HG03571 (cell line): ENCODE data around the gene DEF6.
A peak's percentile ranks its signal among the peaks of the same experiment; 100 is the strongest.
"Not testable (repeated sequence)": the region's sequence is repeated elsewhere in the genome, so short reads cannot be mapped to it uniquely, and the experiment has no call there.

ENCODE experiments used
- ATAC-seq: cut with Tn5 transposase; IDR thresholded peaks from one replicate; pipeline ENCODE4 v1.9.1; 2021; ENCODE audit not compliant: unreplicated experiment

DEF6 gene

GRCh38 chr6:35280903-35281302 lies 16.7 kb upstream of the DEF6 start:
- no peak for ATAC-seq

DNA sequence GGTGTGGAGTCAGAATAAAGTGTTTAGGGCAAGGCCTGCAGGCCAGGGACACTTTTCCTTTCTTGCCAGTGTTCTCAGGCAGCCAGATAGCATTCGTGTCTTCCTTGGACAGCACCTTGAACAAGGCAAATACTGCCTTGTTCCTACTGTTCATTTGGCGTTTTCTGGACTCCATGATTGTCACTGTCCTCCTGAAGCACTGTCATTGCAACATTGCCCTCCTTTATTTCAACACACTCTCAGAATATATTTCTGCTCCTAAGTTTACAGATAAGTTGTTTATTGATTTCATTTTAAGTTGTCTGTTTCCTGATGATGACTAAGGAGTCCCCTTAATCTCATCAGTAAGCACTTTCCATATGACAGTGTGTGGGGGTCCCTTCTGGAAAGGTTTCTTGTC lies 15.1 kb upstream of the DEF6 start:
- ATAC-seq: no peak

- no peak for ATAC-seq
Observed at GRCh38 chr6:35283361-35283760, 14.3 kb upstream of the DEF6 start.

GRCh38 chr6:35287671-35288396 lies 9.8 kb upstream of the DEF6 start:
- ATAC-seq: no peak

GRCh38 chr6:35288834-35289233 lies 8.8 kb upstream of the DEF6 start:
- ATAC-seq: no peak

- ATAC-seq: no peak
Observed at GRCh38 chr6:35291491-35291890, 6.1 kb upstream of the DEF6 start.

DNA sequence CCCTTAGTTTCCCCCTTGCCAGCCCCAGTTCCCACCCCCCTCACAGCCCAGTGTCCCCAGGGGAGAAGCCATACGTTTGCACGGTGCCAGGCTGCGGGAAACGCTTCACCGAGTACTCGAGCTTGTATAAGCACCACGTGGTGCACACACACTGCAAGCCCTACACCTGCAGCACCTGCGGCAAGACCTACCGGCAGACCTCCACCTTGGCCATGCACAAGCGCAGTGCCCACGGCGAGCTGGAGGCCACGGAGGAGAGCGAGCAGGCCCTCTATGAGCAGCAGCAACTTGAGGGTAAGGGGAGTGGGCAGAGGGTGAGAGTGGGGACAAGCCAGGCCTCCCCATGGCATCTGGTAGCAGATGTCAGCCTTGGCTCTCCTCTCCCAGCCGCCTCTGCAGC lies 5.1 kb upstream of the DEF6 start:
- ATAC-seq: no peak

DNA sequence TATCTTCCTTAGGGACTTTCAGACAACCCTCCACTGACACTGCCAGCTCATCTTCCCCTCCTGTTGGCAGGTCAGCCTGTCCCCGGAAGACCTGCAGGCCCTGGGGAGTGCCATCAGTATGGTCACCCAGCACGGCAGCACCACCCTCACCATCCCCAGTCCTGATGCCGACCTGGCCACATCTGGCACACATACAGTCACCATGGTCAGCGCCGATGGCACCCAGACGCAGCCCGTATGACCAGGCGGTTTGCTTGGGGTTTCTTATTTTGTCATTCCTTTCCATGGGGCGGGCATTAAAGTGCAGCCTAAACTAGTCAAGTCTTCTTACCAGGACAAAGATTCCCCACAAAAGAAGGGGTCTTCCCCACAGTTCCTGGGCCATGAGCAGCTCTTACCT lies 3.9 kb upstream of the DEF6 start:
- no peak for ATAC-seq

DNA sequence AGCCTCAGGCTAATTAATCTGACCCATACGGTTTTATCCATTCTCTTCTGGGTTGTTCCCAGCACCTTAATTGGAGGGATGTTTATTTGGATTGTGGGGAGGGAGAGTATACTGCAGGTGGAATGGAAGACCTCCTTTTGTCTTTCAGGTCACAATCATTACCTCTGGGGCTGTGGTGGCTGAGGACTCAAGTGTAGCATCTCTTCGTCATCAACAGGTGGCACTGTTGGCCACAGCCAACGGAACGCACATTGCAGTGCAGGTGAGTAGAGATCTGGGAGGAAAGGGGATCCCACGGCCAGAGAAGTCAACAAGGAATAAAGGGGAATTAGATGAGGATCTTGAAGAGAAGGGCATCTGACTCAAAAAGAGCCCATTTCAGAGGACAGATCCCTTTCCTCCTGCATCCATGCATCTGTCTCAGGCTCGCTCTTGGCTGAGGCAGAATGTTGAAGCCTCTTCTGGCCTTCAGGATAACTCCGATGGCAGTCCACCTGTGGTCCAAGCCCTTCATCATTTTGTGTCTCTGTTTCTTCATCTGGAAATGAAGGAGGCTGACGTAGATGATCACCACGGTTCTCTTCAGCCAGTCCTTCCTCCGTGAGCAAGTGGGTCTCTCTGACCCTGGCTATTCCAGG lies 3.2 kb upstream of the DEF6 start:
- ATAC-seq: no peak

- ATAC-seq: no peak
Observed at GRCh38 chr6:35295036-35295435, 2.6 kb upstream of the DEF6 start.

GRCh38 chr6:35295521-35296315 lies 1.9 kb upstream of the DEF6 start:
- ATAC-seq: no peak

DNA sequence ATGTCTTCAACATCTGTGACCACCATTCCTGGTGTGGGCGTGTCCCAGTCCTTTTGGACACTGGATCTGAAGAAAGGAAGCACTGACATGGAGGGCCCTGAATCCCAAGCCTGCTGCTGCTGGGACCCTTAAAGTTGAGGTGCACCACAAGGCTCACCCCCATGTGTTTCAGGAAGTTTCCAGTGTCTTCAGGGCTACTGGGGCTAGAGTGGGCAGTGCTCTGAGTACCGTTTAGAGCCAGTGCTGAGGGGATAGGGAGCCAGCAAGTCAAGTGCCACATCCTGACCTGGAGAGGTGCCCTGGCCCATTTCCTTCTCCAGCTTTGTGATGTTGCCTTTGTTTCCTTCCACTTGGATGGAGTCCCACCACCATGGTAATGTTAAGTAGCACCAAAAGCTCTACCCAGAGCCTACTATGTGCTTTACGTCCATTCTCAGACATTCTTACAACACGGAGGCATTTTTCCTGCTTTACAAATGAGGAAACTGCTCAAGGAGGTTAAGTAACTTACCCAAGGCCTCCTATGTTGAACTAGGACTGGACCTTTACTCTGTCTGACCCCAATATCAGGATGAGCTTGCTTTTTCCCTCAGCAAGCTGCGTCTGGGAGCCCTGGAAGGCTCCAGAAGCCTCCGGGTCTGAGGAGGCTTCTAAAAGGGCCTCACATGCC lies 552 bp upstream of the DEF6 start:
- no peak for ATAC-seq

DNA sequence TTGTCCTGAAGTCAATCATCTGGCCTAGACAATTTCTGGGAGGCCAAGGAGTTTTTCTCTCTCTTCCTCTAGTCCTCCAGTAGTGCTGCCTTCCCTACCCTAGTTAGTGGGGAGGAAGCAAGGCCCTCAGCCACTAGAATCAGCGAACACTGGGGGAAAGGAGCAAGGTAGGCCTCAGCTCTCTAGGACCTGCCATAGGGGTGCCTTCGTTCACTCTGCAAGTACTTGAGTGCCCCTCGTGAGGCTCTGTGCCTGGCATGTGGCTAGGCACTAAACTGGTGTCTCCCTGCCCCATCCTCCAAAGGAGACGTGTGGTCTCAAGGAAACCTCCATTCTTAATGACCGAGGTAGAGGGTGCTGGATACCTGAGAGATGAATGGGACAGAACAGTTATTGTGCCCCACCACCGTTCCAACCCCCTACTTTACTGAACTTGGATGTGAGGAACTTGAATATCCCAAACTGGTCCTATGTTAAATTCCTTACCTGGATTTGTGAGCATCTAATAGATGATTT lies 1.1 kb downstream of the DEF6 start:
- no peak for ATAC-seq

- ATAC-seq: no peak
Observed at GRCh38 chr6:35299674-35300073, 2.1 kb downstream of the DEF6 start.

DNA sequence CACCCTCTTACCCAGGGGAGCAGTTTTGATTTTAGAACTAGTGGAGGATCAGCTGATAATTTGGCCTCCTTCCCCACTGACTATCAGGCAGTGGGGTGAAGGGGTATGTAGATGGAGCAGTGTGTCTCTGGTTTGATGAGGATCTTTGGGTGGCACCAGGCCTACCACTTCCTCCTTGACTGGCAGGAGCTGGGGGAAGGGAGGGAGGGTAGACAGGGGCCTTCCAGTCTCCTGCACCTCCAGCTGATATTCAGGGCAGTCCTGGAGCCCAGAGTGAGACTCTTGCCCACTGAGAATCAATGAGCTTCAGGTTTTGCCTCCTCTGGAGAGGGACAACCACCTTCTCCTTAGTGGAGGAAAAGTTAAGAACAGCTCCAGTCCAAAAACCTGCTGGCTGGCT lies 3.2 kb downstream of the DEF6 start:
- ATAC-seq: no peak

GRCh38 chr6:35302604-35303241 lies 5.1 kb downstream of the DEF6 start:
- peak; percentile 73 for ATAC-seq

- no peak for ATAC-seq
Observed at GRCh38 chr6:35304299-35304698, 6.7 kb downstream of the DEF6 start.

DNA sequence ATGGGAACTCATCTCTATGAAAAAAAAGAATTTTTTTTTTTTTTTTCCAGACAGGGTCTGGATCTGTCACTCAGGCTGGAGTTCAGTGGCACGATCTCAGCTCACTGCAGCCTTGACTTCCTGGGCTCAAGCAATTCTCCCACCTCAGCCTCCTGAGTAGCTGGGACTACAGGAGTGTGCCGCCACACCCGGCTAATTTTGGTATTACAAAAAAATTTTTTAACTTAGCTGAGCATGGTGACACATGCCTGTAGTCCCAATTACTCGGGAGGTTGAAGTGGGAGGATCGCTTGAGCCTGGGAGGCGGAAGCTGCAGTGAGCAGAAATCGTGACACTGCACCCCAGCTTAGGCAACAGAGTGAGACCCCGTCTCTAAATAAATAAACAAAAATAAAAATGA lies 7.5 kb downstream of the DEF6 start:
- no peak for ATAC-seq

- ATAC-seq: not testable (repeated sequence)
Observed at GRCh38 chr6:35307138-35307537, 9.5 kb downstream of the DEF6 start.

DNA sequence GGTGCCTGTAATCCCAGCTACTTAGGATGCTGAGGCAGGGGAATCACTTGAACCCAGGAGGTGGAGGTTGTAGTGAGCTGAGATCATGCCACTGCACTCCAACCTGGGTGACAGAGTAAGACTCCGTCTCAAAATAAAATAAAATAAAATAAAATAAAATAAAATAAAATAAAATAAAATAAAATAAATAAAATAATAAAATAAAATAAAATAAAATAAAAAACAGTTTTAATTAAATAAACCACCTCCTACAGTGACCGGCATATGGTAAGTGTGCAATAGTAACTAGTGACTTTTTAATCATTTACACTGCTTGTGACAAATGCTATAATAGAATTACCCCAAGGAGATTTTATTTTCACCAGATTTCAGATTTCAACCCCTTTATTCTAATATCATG lies 10.9 kb downstream of the DEF6 start:
- ATAC-seq: not testable (repeated sequence)
